Activated CD4-positive, alpha-beta memory T cell treated with anti-CD3 and anti-CD28 coated beads, Interleukin-2, amount 10 ng/mL, durations not matched to agents 7 days and 5 days (primary cell): Measurements from ENCODE around the gene PLAGL1. TPM values are rescaled to one million over a fixed set of nuclear protein-coding genes. Genes with fewer than 3 reads are reported as not detected.
"Not testable (repeated sequence)": the region's sequence is repeated elsewhere in the genome, so short reads cannot be mapped to it uniquely, and the experiment has no call there.

Source experiments
- CTCF ChIA-PET: fragments of 350-600 bp; sonication (Branson Sonifier 250); formaldehyde crosslinking; loops from one replicate; lab custom pipeline; 2021; ENCODE audit warnings: antibody characterized with exemption, inconsistent platforms; lab: Charles Lee
- POLR2A ChIA-PET: fragments of 350-600 bp; sonication (Branson Sonifier 250); formaldehyde crosslinking; loops from one replicate; lab custom pipeline; 2021; ENCODE audit warnings: antibody characterized with exemption; lab: Charles Lee
- DNase-seq: peaks from one replicate; pipeline ENCODE4 v3.0.0-alpha.2; 2020
- H3K27ac Mint-ChIP-seq: one replicate; pipeline ENCODE4 v1.8.0; 2021; ENCODE audit warnings: mild to moderate bottlenecking, mixed read lengths
- H3K27me3 Mint-ChIP-seq: one replicate; pipeline ENCODE4 v1.8.0; 2021; ENCODE audit warnings: mixed read lengths
- H3K36me3 Mint-ChIP-seq: one replicate; pipeline ENCODE4 v1.8.0; 2021; ENCODE audit warnings: low read depth, mixed read lengths
- H3K4me1 Mint-ChIP-seq: one replicate; pipeline ENCODE4 v1.8.0; 2021; ENCODE audit warnings: mixed read lengths
- H3K4me3 Mint-ChIP-seq: one replicate; pipeline ENCODE4 v1.8.0; 2021; ENCODE audit warnings: mild to moderate bottlenecking, mixed read lengths
- H3K9me3 Mint-ChIP-seq: one replicate; pipeline ENCODE4 v1.8.0; 2021; ENCODE audit warnings: mixed read lengths
- total RNA-seq, 2 experiments: library from RNA; stranded (reverse); gene quantifications; one replicate each; pipeline ENCODE4 v1.2.3, GENCODE V29; 2021

The PLAGL1 gene
- total RNA-seq, 2 experiments from 2014 or later = 5.7 to 6.3 TPM

DNA sequence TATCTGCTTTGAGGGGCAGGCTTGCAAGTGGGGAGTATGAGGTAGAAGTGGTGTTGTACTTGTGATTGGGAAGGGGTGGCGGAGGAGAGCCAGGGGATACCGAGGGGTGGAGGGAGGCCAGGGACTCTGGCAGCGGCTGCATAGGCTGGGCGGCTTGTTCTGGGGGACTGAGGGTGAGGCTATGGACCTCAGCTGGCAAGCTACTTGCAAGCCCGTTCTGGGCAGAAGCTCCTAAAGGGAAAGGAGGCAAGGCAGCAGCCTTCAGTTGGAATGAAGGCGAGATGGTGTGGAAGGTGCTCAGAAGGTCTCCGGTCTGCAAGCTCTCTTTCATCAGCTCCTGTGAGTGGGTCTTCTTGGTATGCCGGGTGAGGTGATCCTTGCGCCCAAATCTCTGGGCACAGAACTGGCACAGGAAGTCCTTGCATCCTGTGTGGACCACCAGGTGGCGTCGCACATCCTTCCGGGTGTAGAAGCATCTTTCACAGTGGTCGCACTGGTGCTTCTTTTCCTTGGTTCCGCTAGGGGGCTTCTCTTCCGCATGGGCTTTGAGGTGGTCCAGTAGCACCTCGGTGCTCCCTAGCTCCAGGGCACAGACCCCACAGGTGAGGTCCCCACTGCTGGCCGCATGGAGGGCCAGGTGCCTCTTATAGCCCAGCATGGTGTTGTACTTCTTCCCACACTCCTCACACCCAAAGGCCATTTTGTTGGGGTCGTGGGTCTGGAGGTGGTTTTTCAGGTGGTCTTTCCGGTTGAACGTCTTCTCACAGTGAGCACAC is 66.0 kb downstream of the PLAGL1 start:
- ChIA-PET CTCF (interaction anchor here (0.8 to 2.1 kb wide), 13 partner anchors 10 to 374 kb away, joined by 3 to 17 read pairs (median 3); no protein-coding TSS in a partner anchor), POLR2A (interaction anchor here (0.8 to 1.0 kb wide), 2 partner anchors 152 to 438 kb away, joined by 3 to 4 read pairs; no protein-coding TSS in a partner anchor)
- Mint-ChIP-seq H3K4me3 (no peak overlapping the region), H3K27ac (no peak overlapping the region), H3K4me1 (peaks cover 5% of the 10 kb centered on the region), H3K27me3 (no peaks in the 10 kb centered on the region), H3K36me3 (no peaks in the 10 kb centered on the region), H3K9me3 (no peaks in the 10 kb centered on the region)
- peak; percentile 55 for DNase-seq

DNA sequence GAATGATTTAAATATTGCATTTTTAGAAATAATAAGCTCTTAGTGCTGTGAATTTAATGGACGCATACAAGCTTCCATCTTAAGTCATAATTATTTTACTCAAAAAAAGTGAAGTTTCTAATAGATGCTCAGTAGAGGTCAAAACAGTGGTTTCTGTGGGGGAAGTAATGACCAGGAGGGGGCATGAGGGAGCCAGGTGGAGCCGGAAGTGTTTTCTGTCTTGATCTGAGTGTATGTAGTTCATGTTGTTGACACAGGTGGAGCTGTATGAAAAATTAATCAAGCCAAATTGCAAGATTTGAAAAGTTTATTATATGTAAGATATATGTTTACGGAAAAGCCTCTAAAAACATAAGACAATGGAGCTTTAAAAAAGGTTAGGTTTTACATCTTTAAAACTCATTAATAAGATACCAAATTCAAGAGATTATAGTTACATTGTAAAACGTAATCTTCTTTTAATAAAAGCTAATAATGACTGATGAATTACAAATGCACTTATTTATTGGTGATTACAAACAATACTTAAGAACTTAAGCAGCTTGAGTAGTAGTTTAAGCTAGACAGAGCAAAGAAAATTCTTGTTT is 68.0 kb downstream of the PLAGL1 start:
- H3K4me3 Mint-ChIP-seq = no peak overlapping the region
- H3K36me3 Mint-ChIP-seq = no peaks in the 10 kb centered on the region
- no peaks in the 10 kb centered on the region for H3K9me3 Mint-ChIP-seq
- peak; percentile 61 for DNase-seq
- H3K27me3 Mint-ChIP-seq = no peaks in the 10 kb centered on the region
- H3K4me1 Mint-ChIP-seq = peaks cover 5% of the 10 kb centered on the region
- H3K27ac Mint-ChIP-seq = no peak overlapping the region
- POLR2A ChIA-PET = interaction anchor here (0.8 to 1.2 kb wide), 4 partner anchors 9 to 155 kb away, joined by 4 to 6 read pairs (median 4); no protein-coding TSS in a partner anchor
- CTCF ChIA-PET = interaction anchor here (0.5 to 4.8 kb wide), 55 partner anchors 9 to 844 kb away, joined by 3 to 46 read pairs (median 5); partner anchors contain the start of genes LTV1 and PLAGL1

DNA sequence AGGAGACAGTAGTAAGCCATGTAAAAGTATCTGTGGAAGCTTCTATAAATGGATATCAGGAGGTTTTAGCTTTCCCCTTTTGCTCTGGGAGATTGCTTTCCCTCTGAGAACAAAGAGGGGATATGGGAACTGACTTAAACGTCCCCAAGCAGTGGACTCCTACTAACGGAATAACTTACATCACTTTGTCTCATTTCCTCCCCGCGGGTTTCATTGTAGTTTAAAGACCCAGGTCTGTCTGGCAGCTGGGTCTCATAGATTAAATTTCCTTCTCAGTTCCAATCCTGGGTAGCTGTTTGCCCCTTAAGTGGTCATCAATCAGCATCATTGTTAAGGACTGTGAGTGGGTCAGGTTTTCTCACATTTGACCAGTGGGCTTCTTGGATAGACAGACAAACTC is 68.7 kb downstream of the PLAGL1 start:
- no peaks in the 10 kb centered on the region for H3K27me3 Mint-ChIP-seq
- H3K9me3 Mint-ChIP-seq = no peaks in the 10 kb centered on the region
- POLR2A ChIA-PET = interaction anchor here (1.0 to 1.2 kb wide), 3 partner anchors 72 to 155 kb away, joined by 4 to 6 read pairs (median 4); no protein-coding TSS in a partner anchor
- no peak overlapping the region for H3K4me3 Mint-ChIP-seq
- no peak overlapping the region for H3K27ac Mint-ChIP-seq
- CTCF ChIA-PET = interaction anchor here (0.7 to 4.8 kb wide), 32 partner anchors 8 to 777 kb away, joined by 3 to 46 read pairs (median 5); no protein-coding TSS in a partner anchor
- peaks cover 5% of the 10 kb centered on the region for H3K4me1 Mint-ChIP-seq
- no peaks in the 10 kb centered on the region for H3K36me3 Mint-ChIP-seq
- DNase-seq = no peak

DNA sequence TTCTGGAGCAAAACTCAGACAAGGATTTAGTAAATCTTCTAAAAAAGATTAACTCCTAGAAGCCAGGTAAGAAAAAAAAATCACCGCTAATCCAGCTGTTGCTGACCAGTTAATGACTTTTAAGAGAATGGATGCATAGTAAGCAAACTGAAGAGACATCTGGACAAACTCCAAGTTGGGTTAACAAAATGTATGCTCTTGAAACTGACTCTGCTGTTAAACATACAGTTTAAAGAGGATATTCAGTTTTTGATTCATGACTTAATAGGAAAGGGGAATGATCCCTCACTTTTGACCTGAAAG is 70.4 kb downstream of the PLAGL1 start:
- Mint-ChIP-seq H3K27me3 (no peaks in the 10 kb centered on the region), H3K36me3 (no peaks in the 10 kb centered on the region), H3K4me1 (peaks cover 5% of the 10 kb centered on the region), H3K4me3 (no peak overlapping the region), H3K9me3 (peaks cover 4% of the 10 kb centered on the region), H3K27ac (no peak overlapping the region)
- DNase-seq = no peak
- POLR2A ChIA-PET = no interaction called here
- CTCF ChIA-PET = interaction anchor here (3.9 to 4.8 kb wide), 2 partner anchors 76 to 362 kb away, joined by 32 to 46 read pairs; no protein-coding TSS in a partner anchor

DNA sequence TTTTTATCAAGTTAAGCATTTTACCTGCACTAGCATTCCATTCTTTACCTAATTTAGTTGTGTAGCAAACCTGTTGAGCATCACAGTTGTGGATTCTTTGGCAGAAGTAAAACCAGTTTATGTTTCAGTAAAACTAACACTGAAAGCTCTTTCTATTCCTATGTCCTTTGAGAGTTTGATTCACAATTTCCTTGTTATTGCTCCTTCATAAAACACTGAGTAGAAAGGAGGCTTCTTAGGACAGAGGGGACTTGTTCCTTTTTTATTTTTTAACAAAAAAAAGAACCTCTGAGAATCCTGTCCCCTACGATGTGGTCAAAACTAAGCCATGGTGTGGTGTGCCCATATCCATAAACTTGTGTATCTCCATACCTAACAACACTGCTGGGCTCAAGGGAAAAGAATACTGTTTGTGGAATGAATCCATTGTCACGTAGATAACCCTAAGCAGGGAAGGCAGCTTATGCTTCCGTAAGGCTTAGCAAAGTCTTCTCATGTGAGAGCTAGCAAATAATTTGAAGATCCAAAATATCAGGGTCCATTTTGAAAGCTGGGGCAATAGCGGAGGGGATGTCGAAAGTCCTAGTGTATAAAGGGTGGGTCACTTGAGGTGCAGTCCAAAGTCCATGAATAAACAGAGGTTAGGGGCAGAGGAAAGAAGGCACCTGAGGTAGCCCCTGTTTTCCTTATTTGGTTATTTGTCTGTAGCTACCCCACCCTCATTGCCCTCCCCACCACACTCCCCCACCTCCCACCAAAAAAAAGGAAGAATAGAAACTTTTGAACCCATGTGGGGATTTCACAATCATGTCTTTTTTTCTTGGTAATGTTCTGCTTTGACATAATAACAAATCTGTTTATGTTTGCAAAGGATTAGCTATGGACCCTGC is 71.0 kb downstream of the PLAGL1 start:
- Mint-ChIP-seq H3K27ac (no peak overlapping the region), H3K27me3 (peaks cover 4% of the 10 kb centered on the region), H3K4me3 (no peak overlapping the region), H3K9me3 (peaks cover 4% of the 10 kb centered on the region), H3K36me3 (no peaks in the 10 kb centered on the region), H3K4me1 (peaks cover 5% of the 10 kb centered on the region)
- no peak for DNase-seq
- ChIA-PET CTCF (interaction anchor here (3.9 to 4.8 kb wide), 2 partner anchors 77 to 362 kb away, joined by 32 to 46 read pairs; no protein-coding TSS in a partner anchor), POLR2A (no interaction called here)

DNA sequence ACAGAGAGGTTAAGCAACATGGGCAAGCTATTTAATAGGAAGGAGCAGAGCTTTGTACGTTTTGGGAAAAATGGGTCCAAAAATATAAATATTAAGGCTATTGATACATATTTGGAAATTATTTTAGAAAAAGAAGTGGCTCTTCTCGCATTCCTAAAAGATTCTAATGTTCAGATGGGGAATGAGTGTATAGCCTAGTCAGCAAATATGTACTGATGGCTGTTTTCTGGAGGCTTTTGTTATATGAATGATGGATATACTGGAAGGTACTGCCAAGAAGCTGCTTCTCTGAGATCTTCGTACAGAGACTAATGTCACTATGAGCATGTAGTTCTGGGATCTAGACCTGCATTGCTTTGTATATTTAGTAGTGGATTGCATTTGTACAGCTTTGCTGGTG is 71.7 kb downstream of the PLAGL1 start:
- Mint-ChIP-seq H3K9me3 (peaks cover 4% of the 10 kb centered on the region), H3K36me3 (no peaks in the 10 kb centered on the region), H3K27me3 (peaks cover 4% of the 10 kb centered on the region), H3K27ac (no peak overlapping the region), H3K4me1 (peaks cover 3% of the 10 kb centered on the region), H3K4me3 (no peak overlapping the region)
- POLR2A ChIA-PET = no interaction called here
- DNase-seq = no peak
- CTCF ChIA-PET = interaction anchor here (4.8 kb wide), 1 partner anchor 77 kb away, joined by 46 read pairs; no protein-coding TSS in a partner anchor

DNA sequence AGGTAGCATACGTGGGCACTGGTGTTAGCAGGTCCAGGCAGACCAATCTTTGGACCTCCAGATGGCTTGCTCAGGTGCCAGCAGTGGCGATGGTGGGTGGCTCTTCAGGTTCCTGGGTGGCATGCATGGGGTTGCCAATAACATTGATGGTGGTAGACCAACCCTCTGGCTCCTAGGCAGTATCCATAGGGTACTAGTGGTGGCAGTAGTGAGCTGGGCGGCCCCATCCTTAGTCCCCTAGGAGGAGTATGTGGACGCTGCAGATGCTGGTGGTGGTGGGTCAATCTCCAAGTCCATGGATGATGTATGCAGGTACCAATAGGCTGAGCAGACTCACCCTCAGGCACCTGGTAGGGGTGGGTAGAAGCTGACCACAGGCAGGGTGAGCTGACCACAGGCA is 73.2 kb downstream of the PLAGL1 start:
- peaks cover 12% of the 10 kb centered on the region for H3K27me3 Mint-ChIP-seq
- H3K4me1 Mint-ChIP-seq = peaks cover under 1% of the 10 kb centered on the region
- H3K27ac Mint-ChIP-seq = no peak overlapping the region
- H3K4me3 Mint-ChIP-seq = no peak overlapping the region
- no peaks in the 10 kb centered on the region for H3K36me3 Mint-ChIP-seq
- no peak for DNase-seq
- POLR2A ChIA-PET = no interaction called here
- peaks cover 7% of the 10 kb centered on the region for H3K9me3 Mint-ChIP-seq
- CTCF ChIA-PET = interaction anchor here (0.7 kb wide), 1 partner anchor 11 kb away, joined by 4 read pairs; no protein-coding TSS in a partner anchor

DNA sequence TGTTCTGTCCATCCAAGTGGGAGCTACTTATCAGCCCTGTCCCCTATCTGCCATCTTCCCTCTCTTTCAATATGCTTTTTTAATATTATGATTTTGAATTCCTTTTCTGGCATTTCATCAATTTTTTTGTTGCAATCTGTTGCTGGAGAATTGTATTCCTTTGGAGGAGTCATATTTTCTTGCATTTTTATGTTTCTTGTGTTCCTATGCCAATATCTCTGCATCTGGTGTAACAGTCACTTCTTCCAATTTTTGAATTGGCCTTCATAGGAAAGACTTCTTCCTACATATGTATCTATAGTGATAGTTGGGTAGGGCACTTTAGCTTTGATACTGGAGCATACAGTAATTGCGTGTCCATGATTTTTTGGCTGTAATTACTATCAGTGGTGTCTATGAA is 73.7 kb downstream of the PLAGL1 start:
- Mint-ChIP-seq H3K4me3 (no peak overlapping the region), H3K9me3 (peaks cover 7% of the 10 kb centered on the region), H3K36me3 (no peaks in the 10 kb centered on the region), H3K4me1 (no peaks in the 10 kb centered on the region), H3K27me3 (peaks cover 18% of the 10 kb centered on the region), H3K27ac (no peak overlapping the region)
- POLR2A ChIA-PET = no interaction called here
- CTCF ChIA-PET = no interaction called here
- DNase-seq = no peak

DNA sequence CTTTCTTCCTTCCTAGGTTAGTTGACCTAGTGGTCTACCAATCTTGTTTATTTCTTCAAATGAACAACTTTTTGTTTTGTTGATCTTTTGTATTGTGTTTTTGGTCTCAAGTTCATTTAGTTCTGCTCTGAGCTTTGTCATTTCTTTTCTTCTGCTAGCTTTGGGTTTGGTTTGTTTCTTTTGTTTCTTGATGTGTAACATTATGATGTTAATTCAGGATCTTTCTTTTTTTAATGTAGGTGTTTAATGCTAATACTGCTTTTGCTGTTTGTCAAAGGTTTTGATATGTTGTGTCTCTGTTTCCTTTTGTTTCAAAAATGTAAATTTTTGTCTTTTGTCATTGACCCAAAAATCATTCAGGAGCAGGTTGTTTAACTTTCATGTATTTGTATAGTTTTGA is 78.1 kb downstream of the PLAGL1 start:
- peaks cover 7% of the 10 kb centered on the region for H3K9me3 Mint-ChIP-seq
- H3K36me3 Mint-ChIP-seq = no peaks in the 10 kb centered on the region
- no peaks in the 10 kb centered on the region for H3K4me1 Mint-ChIP-seq
- peaks cover 21% of the 10 kb centered on the region for H3K27me3 Mint-ChIP-seq
- POLR2A ChIA-PET = no interaction called here
- no peak overlapping the region for H3K4me3 Mint-ChIP-seq
- CTCF ChIA-PET = no interaction called here
- no peak overlapping the region for H3K27ac Mint-ChIP-seq
- DNase-seq = no peak

DNA sequence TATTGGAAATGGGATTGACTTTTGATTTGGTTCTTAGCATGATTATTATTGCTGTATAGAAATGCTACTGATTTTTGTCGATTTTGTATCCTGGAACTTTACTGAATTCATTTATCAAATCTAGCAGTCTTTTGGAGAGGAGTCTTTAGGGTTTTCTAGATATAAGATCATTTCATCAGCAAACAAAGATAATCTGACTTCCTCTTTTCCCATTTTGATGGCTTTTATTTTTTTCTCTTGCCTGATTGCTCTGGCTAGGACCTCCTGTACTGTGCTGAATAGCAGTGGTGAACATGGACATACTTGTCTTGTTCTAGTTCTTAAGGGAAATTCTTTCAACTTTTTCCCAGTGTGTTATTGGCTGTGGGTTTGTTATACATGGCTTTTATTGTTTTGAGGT is 79.2 kb downstream of the PLAGL1 start:
- H3K36me3 Mint-ChIP-seq = no peaks in the 10 kb centered on the region
- POLR2A ChIA-PET = no interaction called here
- no peak overlapping the region for H3K27ac Mint-ChIP-seq
- no peak for DNase-seq
- CTCF ChIA-PET = no interaction called here
- no peaks in the 10 kb centered on the region for H3K4me1 Mint-ChIP-seq
- H3K27me3 Mint-ChIP-seq = peaks cover 25% of the 10 kb centered on the region
- peaks cover 7% of the 10 kb centered on the region for H3K9me3 Mint-ChIP-seq
- H3K4me3 Mint-ChIP-seq = no peak overlapping the region

DNA sequence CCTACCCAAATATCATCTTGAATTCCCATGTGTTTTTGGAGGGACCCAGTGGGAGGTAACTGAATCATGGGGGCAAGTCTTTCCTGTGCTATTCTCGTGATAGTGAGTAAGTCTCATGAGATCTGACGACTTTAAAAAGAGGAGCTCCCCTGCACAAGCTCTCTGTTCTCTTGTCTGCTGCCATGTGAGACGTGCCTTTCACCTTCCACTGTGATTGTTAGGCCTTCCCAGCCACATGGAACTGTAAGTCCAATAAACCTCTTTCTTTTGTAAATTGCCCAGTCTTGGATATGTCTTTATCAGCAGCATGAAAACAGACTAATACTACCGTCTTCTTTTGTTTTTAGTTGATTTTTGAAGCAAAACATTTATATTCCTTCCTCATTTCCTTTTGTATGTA is 91.0 kb downstream of the PLAGL1 start:
- POLR2A ChIA-PET, H3K4me1 Mint-ChIP-seq, DNase-seq, H3K27ac Mint-ChIP-seq, H3K36me3 Mint-ChIP-seq, CTCF ChIA-PET, H3K4me3 Mint-ChIP-seq, H3K27me3 Mint-ChIP-seq: not testable (repeated sequence)
- peaks cover 17% of the 10 kb centered on the region for H3K9me3 Mint-ChIP-seq

DNA sequence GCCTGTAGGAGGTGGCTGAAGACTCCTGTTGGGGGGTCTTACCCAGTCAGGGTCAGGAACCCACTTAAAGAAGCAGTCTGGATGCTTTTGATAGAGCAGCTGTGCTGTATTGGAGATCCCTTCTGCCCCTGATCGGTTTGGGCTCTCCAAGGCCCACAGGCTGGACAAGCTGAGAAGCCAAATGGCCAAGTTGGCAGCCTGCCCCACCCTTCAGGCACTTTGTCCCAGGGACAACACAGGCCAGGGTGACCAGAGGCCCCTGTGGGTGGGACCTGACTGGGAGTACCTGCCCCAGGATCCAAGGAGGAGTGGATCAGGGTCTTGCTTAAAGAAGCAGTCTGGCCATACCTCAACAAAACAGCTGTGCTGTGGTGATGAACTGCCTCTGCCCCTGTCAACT is 95.4 kb downstream of the PLAGL1 start:
- Mint-ChIP-seq H3K4me1 (no peaks in the 10 kb centered on the region), H3K27me3 (peaks cover 8% of the 10 kb centered on the region), H3K27ac (no peak overlapping the region), H3K36me3 (peaks cover 2% of the 10 kb centered on the region), H3K9me3 (peaks cover 16% of the 10 kb centered on the region), H3K4me3 (no peak overlapping the region)
- ChIA-PET CTCF (no interaction called here), POLR2A (no interaction called here)
- no peak for DNase-seq
